K562 (cell line): ENCODE data around the gene MYCBP2. TPM values are rescaled to one million over a fixed set of nuclear protein-coding genes. Genes with fewer than 3 reads are reported as not detected.

Experiments used
- ATAC-seq: fragments of 200-7000 bp; cut with Tn5 transposase; 3 replicates; pipeline ENCODE4 v1.9.1; 2020; ENCODE audit warnings: moderate library complexity
- BruUV-seq: library from RNA; stranded (reverse); fragments of 400-500 nt; replicated peaks from 2 replicates; lab custom pipeline; 2021; lab: Mats Ljungman, UMichigan
- CTCF ChIA-PET: fragments of 300-600 bp; formaldehyde crosslinking; extraction: SDS; loops from one replicate; lab custom pipeline; 2021; ENCODE audit warnings: low intra/inter-chr PET ratio; lab: Yijun Ruan, JAX
- POLR2A ChIA-PET: fragments of 300-600, 350-650 bp; sonication (Branson Sonifier 250); formaldehyde crosslinking; extraction: SDS; loops from one replicate; lab custom pipeline; 2021; ENCODE audit warnings: antibody characterized with exemption, inconsistent platforms; lab: Yijun Ruan, JAX
- DNase-seq, 4 experiments: peaks; one replicate each; pipeline versions ENCODE4 v3.0.0 to v3.0.0-alpha.2; 2011 to 2018; ENCODE audit warnings: low spot score in 3 of 4, mixed read lengths in 3 of 4; ENCODE audit errors: extremely low read depth in 1 of 4
- FAIRE-seq: peaks from 2 replicates; lab custom pipeline; 2011; peaks lifted over from hg19 to GRCh38; lab: Jason Lieb, UNC
- H2AFZ ChIP-seq: 2 replicates; pipeline ENCODE4 v1.6.0; 2011; ENCODE audit warnings: low read depth, low read length, control low read depth, inconsistent platforms
- H3K27ac ChIP-seq: fragments of 200-600 bp; 3 replicates; pipeline ENCODE4 v1.8.0; 2011; ENCODE audit warnings: low read depth, mild to moderate bottlenecking, control low read depth, inconsistent platforms, low read length, moderate library complexity, mixed read lengths; ENCODE audit errors: extremely low read depth
- H3K27me3 ChIP-seq, 2 experiments: fragments of 300-600 bp in 1 of 2; 2 replicates in 1 of 2; 3 replicates in 1 of 2; pipeline versions ENCODE4 v1.6.0 to v1.8.0; 2011; ENCODE audit warnings: inconsistent platforms in 2 of 2, low read length in 2 of 2, mild to moderate bottlenecking in 1 of 2, mixed read lengths in 1 of 2, moderate library complexity in 1 of 2; ENCODE audit not compliant: control insufficient read depth in 2 of 2, insufficient read depth in 2 of 2
- H3K36me3 ChIP-seq: fragments of 300-600 bp; 3 replicates; pipeline ENCODE4 v1.8.0; 2011; ENCODE audit warnings: mild to moderate bottlenecking, low read length, inconsistent platforms; ENCODE audit not compliant: control insufficient read depth, insufficient read depth
- H3K4me1 ChIP-seq, 2 experiments: fragments of 200-600 bp in 1 of 2; replicated peaks in 1 of 2; 2 replicates in 1 of 2; 3 replicates in 1 of 2; pipeline versions ENCODE4 v1.5.1 to v1.8.0; 2011; ENCODE audit warnings: inconsistent platforms in 2 of 2, low read length in 2 of 2, mild to moderate bottlenecking in 1 of 2, mixed read lengths in 1 of 2, moderate library complexity in 1 of 2; ENCODE audit not compliant: control insufficient read depth in 2 of 2, insufficient read depth in 2 of 2
- H3K4me2 ChIP-seq: 2 replicates; pipeline ENCODE4 v1.6.1; 2011; ENCODE audit warnings: low read length, control low read depth, inconsistent platforms, mixed read lengths; ENCODE audit not compliant: insufficient read depth
- H3K4me3 ChIP-seq: fragments of 200-600 bp; sonication (generic), shearing (Covaris generic); 2 replicates; pipeline ENCODE4 v1.5.1; 2016; ENCODE audit warnings: control low read depth, inconsistent platforms
- H3K79me2 ChIP-seq: fragments of 200-600 bp; 3 replicates; pipeline ENCODE4 v1.8.0; 2011; ENCODE audit warnings: low read length, inconsistent platforms; ENCODE audit not compliant: control insufficient read depth, insufficient read depth
- H3K9ac ChIP-seq, 2 experiments: 2 replicates each; pipeline versions ENCODE4 v1.6.0 to v1.6.1; 2011; ENCODE audit warnings: low read depth in 2 of 2, low read length in 2 of 2, control low read depth in 1 of 2, inconsistent platforms in 1 of 2, mild to moderate bottlenecking in 1 of 2, mixed read lengths in 1 of 2; ENCODE audit not compliant: insufficient read depth in 1 of 2
- H3K9me1 ChIP-seq: one replicate; pipeline ENCODE4 v1.6.0; 2011; ENCODE audit warnings: inconsistent platforms, mild to moderate bottlenecking, low read length, moderate library complexity; ENCODE audit not compliant: control insufficient read depth, insufficient read depth
- H3K9me3 ChIP-seq: replicated peaks from 2 replicates; pipeline ENCODE4 v1.5.1; 2011; ENCODE audit warnings: low read depth, low read length, inconsistent platforms; ENCODE audit not compliant: control insufficient read depth, insufficient read depth
- H4K20me1 ChIP-seq: replicated peaks from 2 replicates; pipeline ENCODE4 v1.6.1; 2011; ENCODE audit warnings: low read length, inconsistent platforms, mixed read lengths; ENCODE audit not compliant: control insufficient read depth, insufficient read depth
- CBFA2T3 ChIP-seq: fragments of 450-650 bp; IDR thresholded peaks from 2 replicates; pipeline ENCODE4 v1.6.1; 2017
- FOS ChIP-seq: IDR thresholded peaks from 3 replicates; pipeline ENCODE4 v1.6.1; 2011; ENCODE audit not compliant: insufficient read length; ENCODE audit errors: extremely low read depth
- GABPB2 ChIP-seq: fragments of 250-450 bp; sonication (Bioruptor Pico); conservative IDR thresholded peaks from 2 replicates; pipeline ENCODE4 v1.5.1; 2021; ENCODE audit warnings: mild to moderate bottlenecking
- GTF2F1 ChIP-seq: IDR thresholded peaks from 2 replicates; pipeline ENCODE4 v1.6.1; 2011; ENCODE audit warnings: low read depth, low read length, improper control_type of control experiment
- KDM1A ChIP-seq, 2 experiments: fragments of 450-650 bp; IDR thresholded peaks; 2 replicates each; pipeline ENCODE4 v1.6.1; 2016; ENCODE audit warnings: mild to moderate bottlenecking in 2 of 2
- MAFF ChIP-seq: IDR thresholded peaks from 2 replicates; pipeline ENCODE4 v1.6.1; 2012; ENCODE audit warnings: low read length, improper control_type of control experiment
- POLR2B ChIP-seq: fragments of 450-650 bp; IDR thresholded peaks from 2 replicates; pipeline ENCODE4 v1.6.1; 2018; ENCODE audit warnings: low read depth; ENCODE audit not compliant: partially characterized antibody
- ZNF224 ChIP-seq: sonication (generic); formaldehyde crosslinking; IDR thresholded peaks from 2 replicates; pipeline ENCODE4 v1.8.0; 2022; ENCODE audit warnings: mild to moderate bottlenecking, missing genetic modification reagents
- ZSCAN32 ChIP-seq: fragments of 450-650 bp; formaldehyde crosslinking; IDR thresholded peaks from 2 replicates; pipeline ENCODE4 v1.4.0; 2020; ENCODE audit warnings: mild to moderate bottlenecking, moderate library complexity
- WGBS: fragments of 100-300 bp; shearing (Covaris generic); methylation state at CpG from one replicate; pipeline ENCODE4 v1.1.6; 2016; ENCODE audit warnings: low coverage, mixed read lengths; ENCODE audit not compliant: insufficient coverage; ENCODE audit errors: missing lambda C conversion rate; 5-methylcytosine and 5-hydroxymethylcytosine counted together
- in situ Hi-C: fragments of 300-500 bp; cut with MboI; formaldehyde crosslinking; loops from 4 replicates; pipeline ENCODE4 v1.15.0; 2018; ENCODE audit warnings: inconsistent platforms, mixed read lengths
- intact Hi-C: fragments of 100-400 bp; cut with micrococcal nuclease; formaldehyde crosslinking; loops from 2 replicates; pipeline ENCODE4 v1.14.2; 2022
- polyA plus RNA-seq, 8 experiments: library from polyadenylated mRNA; depleted of rRNA in 4 of 8; stranded (reverse) in 5 of 8; unstranded in 3 of 8; fragments of >200 nt; fragmentation: Nextera tagmentation in 2 of 8; fragmentation: Illumina TruSeq in 1 of 8; extraction: Ambion mirVana in 2 of 8; extraction: Trizol in 1 of 8; gene quantifications; 2 replicates each; pipeline versions ENCODE4 v1.2.1 to v1.2.3, GENCODE V29; 2011 to 2014; ENCODE audit warnings: inconsistent platforms in 1 of 8, missing spikeins in 1 of 8
- total RNA-seq, 7 experiments: library from RNA; depleted of rRNA in 6 of 7; stranded (reverse); fragments of >200 nt in 6 of 7; fragmentation: Illumina TruSeq in 2 of 7; extraction: Trizol in 2 of 7; gene quantifications; 2 replicates each; pipeline versions ENCODE4 v1.2.1 to v1.2.3, GENCODE V29; 2011 to 2021; ENCODE audit warnings: low replicate concordance in 1 of 7
- TF ChIP-seq, protein P1 (sequence below): sonication (generic); formaldehyde crosslinking; IDR thresholded peaks from 2 replicates; pipeline ENCODE4 v1.8.0; 2022; ENCODE audit warnings: mild to moderate bottlenecking, missing genetic modification reagents

The MYCBP2 gene
- total and polyA plus RNA-seq, 9 of the 15 experiments (the other 6 are each of a cell fraction or from before 2014, with no cell fraction given): 13.2 to 47.2 (median 28.9) TPM

DNA sequence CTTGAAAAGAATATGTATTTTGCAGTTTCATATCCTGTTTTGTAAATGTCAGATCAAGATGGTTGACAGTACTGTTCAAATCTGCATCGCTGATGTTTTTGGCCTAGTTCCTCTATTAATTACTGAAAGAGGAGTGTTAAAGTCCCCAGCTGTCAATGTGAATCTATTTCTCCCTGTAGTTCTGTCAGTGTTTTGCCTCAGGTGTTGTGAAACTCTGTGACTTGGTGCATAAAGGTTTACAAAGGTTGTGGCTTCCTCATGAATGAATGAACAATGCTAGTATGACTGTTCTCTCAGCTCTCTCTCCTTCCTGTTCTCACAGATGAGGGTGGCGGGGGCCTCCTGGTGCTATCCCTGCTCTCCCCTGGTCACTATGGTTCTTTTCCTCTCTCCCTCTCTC is 142.4 kb downstream of the MYCBP2 start:
- no peaks in the 10 kb centered on the region for H3K27me3 ChIP-seq
- BruUV-seq: no TSS peak
- intact Hi-C loops (no loop called here), in situ Hi-C loops (no loop called here)
- TF ChIP-seq GTF2F1: no peak
- no peak for TF ChIP-seq GABPB2
- TF ChIP-seq ZSCAN32 (CRISPR knock-in tag): no peak
- TF ChIP-seq KDM1A (IDR thresholded peaks at IDR 0.05): no peak
- TF ChIP-seq, protein P1, sequence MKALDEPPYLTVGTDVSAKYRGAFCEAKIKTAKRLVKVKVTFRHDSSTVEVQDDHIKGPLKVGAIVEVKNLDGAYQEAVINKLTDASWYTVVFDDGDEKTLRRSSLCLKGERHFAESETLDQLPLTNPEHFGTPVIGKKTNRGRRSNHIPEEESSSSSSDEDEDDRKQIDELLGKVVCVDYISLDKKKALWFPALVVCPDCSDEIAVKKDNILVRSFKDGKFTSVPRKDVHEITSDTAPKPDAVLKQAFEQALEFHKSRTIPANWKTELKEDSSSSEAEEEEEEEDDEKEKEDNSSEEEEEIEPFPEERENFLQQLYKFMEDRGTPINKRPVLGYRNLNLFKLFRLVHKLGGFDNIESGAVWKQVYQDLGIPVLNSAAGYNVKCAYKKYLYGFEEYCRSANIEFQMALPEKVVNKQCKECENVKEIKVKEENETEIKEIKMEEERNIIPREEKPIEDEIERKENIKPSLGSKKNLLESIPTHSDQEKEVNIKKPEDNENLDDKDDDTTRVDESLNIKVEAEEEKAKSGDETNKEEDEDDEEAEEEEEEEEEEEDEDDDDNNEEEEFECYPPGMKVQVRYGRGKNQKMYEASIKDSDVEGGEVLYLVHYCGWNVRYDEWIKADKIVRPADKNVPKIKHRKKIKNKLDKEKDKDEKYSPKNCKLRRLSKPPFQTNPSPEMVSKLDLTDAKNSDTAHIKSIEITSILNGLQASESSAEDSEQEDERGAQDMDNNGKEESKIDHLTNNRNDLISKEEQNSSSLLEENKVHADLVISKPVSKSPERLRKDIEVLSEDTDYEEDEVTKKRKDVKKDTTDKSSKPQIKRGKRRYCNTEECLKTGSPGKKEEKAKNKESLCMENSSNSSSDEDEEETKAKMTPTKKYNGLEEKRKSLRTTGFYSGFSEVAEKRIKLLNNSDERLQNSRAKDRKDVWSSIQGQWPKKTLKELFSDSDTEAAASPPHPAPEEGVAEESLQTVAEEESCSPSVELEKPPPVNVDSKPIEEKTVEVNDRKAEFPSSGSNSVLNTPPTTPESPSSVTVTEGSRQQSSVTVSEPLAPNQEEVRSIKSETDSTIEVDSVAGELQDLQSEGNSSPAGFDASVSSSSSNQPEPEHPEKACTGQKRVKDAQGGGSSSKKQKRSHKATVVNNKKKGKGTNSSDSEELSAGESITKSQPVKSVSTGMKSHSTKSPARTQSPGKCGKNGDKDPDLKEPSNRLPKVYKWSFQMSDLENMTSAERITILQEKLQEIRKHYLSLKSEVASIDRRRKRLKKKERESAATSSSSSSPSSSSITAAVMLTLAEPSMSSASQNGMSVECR (CRISPR knock-in tag): no peak
- TF ChIP-seq POLR2B: no peak
- TF ChIP-seq ZNF224: no peak
- no peak for TF ChIP-seq FOS
- TF ChIP-seq CBFA2T3: no peak
- TF ChIP-seq MAFF: no peak
- CTCF ChIA-PET: no interaction called here
- H3K27ac ChIP-seq: no peak overlapping the region
- no peaks in the 10 kb centered on the region for H3K9me1 ChIP-seq
- H3K4me3 ChIP-seq: no peak overlapping the region
- H3K9me3 ChIP-seq: no peaks in the 10 kb centered on the region
- peaks cover 41% of the 10 kb centered on the region; the same call in 2 of the 3 replicates for H3K36me3 ChIP-seq
- no peaks in the 10 kb centered on the region for H3K4me1 ChIP-seq
- H4K20me1 ChIP-seq: no peaks in the 10 kb centered on the region
- POLR2A ChIA-PET: no interaction called here
- DNase-seq (no peak), FAIRE-seq (no peak), ATAC-seq (no peak)
- 76% methylated on average over 2 of the region's 2 CpGs for WGBS
- H3K9ac ChIP-seq: no peak overlapping the region
- no peak overlapping the region for H2AFZ ChIP-seq
- H3K79me2 ChIP-seq: no peaks in the 10 kb centered on the region
- no peak overlapping the region for H3K4me2 ChIP-seq
